HUES48 (cell line): ENCODE results near the gene FUOM.

ENCODE experiments used
- H3K27ac ChIP-seq: one replicate; pipeline ENCODE4 v1.7.0; 2013; ENCODE audit warnings: low read depth, low read length, inconsistent platforms
- H3K27me3 ChIP-seq: 2 replicates; pipeline ENCODE4 v1.6.1; 2013; ENCODE audit warnings: mild to moderate bottlenecking, low read length; ENCODE audit not compliant: control insufficient read depth, insufficient read depth
- H3K36me3 ChIP-seq: 2 replicates; pipeline ENCODE4 v1.6.1; 2013; ENCODE audit warnings: low read length; ENCODE audit not compliant: control insufficient read depth, insufficient read depth
- H3K4me1 ChIP-seq: 2 replicates; pipeline ENCODE4 v1.6.1; 2013; ENCODE audit warnings: mild to moderate bottlenecking, low read length; ENCODE audit not compliant: control insufficient read depth, insufficient read depth
- H3K4me3 ChIP-seq: 2 replicates; pipeline ENCODE4 v1.5.1; 2013; ENCODE audit warnings: mild to moderate bottlenecking, low read depth, low read length
- H3K9ac ChIP-seq: 2 replicates; pipeline ENCODE4 v1.6.1; 2013; ENCODE audit warnings: mild to moderate bottlenecking, low read depth, low read length, moderate library complexity
- H3K9me3 ChIP-seq: 2 replicates; pipeline ENCODE4 v1.6.1; 2013; ENCODE audit warnings: low read length; ENCODE audit not compliant: control insufficient read depth, insufficient read depth

FUOM gene

GRCh38 chr10:133347710-133348517 is 9.9 kb downstream of the FUOM start:
- H3K36me3 ChIP-seq, result no peaks in the 10 kb centered on the region
- H3K27ac ChIP-seq, result no peak overlapping the region
- H3K9me3 ChIP-seq, result no peaks in the 10 kb centered on the region
- no peak overlapping the region for H3K4me3 ChIP-seq
- no peaks in the 10 kb centered on the region; the same call in 1 of the 2 replicates for H3K4me1 ChIP-seq
- no peaks in the 10 kb centered on the region for H3K27me3 ChIP-seq
- H3K9ac ChIP-seq, result no peak overlapping the region

DNA sequence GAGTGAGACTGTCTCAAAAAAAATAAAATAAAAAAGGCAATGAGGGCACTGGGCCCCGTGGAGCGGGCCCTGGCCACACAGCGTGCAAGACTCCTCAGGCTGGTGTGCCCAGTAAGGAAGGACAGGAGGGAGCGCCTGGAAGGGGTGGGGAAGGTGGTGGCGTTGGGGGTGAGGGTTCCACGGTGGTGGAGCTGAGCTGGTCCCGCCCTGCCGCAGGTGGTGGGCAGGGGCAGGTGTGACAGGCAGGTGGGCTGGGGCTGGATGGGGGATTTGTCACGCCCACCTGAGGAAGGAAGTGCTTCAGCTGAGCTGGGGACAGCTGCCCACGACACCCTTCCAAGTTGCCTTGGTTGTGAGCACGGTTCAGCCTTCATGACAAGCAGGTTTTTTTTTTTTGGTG is 11.4 kb downstream of the FUOM start:
- H3K4me3 ChIP-seq, result no peak overlapping the region
- no peak overlapping the region for H3K9ac ChIP-seq
- H3K27ac ChIP-seq, result no peak overlapping the region
- no peaks in the 10 kb centered on the region; the same call in 1 of the 2 replicates for H3K4me1 ChIP-seq
- H3K36me3 ChIP-seq, result no peaks in the 10 kb centered on the region
- no peaks in the 10 kb centered on the region; the same call in 1 of the 2 replicates for H3K27me3 ChIP-seq
- no peaks in the 10 kb centered on the region for H3K9me3 ChIP-seq

DNA sequence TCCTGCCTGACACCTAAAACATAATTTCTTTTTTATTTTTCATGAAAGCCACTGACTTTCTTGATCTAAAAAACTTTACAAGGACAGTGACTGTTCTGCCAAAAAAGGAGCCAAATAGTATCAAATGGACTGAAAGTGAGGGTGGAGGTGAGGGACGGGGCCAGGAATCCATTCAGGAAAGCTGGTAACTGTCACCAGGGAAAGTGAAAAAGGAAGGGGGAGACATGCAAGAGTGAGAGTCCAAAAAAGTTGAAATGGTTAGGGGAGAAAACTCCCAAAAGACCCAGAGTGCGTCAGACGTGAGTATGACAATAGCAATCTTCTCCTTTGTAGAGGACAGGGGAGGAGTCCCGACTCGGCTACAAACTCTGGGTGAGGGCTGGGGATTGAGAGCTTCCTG is 13.6 kb downstream of the FUOM start:
- H3K27ac ChIP-seq, result no peak overlapping the region
- no peaks in the 10 kb centered on the region for H3K4me1 ChIP-seq
- H3K36me3 ChIP-seq, result no peaks in the 10 kb centered on the region
- H3K9ac ChIP-seq, result no peak overlapping the region
- H3K4me3 ChIP-seq, result no peak overlapping the region
- no peaks in the 10 kb centered on the region for H3K9me3 ChIP-seq
- no peaks in the 10 kb centered on the region; the same call in 1 of the 2 replicates for H3K27me3 ChIP-seq

GRCh38 chr10:133343558-133343957 is 14.3 kb downstream of the FUOM start:
- no peaks in the 10 kb centered on the region for H3K36me3 ChIP-seq
- no peak overlapping the region for H3K4me3 ChIP-seq
- no peaks in the 10 kb centered on the region for H3K9me3 ChIP-seq
- no peaks in the 10 kb centered on the region; the same call in 1 of the 2 replicates for H3K27me3 ChIP-seq
- H3K4me1 ChIP-seq, result no peaks in the 10 kb centered on the region
- no peak overlapping the region for H3K27ac ChIP-seq
- H3K9ac ChIP-seq, result no peak overlapping the region

DNA sequence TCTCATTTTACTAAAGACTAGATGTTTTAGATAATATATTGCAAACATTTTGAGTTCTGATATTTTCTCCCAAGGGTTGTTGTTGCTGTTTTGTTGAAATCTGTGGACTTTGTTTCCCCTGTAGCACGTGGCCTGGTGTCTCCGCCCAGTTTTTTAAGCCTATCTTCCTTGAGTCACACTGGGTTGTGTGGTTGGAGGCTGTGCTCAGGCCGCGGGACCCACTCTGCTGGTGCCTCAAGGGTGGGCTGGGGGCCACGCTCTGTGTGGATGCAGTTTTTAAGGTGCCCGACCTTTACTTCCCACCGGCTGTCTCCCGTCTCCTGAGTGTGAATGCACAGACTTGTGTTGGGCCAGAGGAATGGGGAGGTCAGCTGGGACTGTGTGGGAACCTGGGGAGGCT is 14.9 kb downstream of the FUOM start:
- Histone ChIP-seq H3K27me3 (no peaks in the 10 kb centered on the region; the same call in 1 of the 2 replicates), H3K4me3 (no peak overlapping the region), H3K9me3 (no peaks in the 10 kb centered on the region), H3K27ac (no peak overlapping the region), H3K9ac (no peak overlapping the region), H3K36me3 (no peaks in the 10 kb centered on the region), H3K4me1 (no peaks in the 10 kb centered on the region)

DNA sequence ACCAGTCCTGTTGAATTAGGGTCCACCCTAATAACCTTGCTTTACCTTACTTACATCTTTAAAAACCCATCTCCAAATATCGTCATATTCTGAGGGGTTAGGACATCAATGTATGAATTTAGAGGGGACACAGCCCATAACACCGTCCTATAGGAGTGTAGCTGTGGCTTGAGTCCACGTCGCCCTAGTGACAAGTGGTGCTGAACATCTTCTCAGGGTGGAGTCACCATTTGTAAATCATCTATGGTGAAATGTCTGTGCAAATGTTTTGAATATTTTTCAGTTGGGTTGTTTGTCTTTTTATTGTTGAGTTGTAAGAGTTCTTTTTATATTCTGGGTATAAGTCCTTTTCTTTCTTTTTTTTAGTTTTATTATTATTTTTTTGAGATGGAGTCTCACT is 15.8 kb downstream of the FUOM start:
- no peaks in the 10 kb centered on the region for H3K36me3 ChIP-seq
- no peak overlapping the region for H3K27ac ChIP-seq
- H3K4me3 ChIP-seq, result no peak overlapping the region
- no peaks in the 10 kb centered on the region for H3K9me3 ChIP-seq
- H3K4me1 ChIP-seq, result no peaks in the 10 kb centered on the region
- H3K27me3 ChIP-seq, result peaks cover 9% of the 10 kb centered on the region
- H3K9ac ChIP-seq, result no peak overlapping the region

GRCh38 chr10:133339708-133340380 is 18.0 kb downstream of the FUOM start:
- Histone ChIP-seq H3K36me3 (no peaks in the 10 kb centered on the region), H3K4me1 (no peaks in the 10 kb centered on the region), H3K9me3 (no peaks in the 10 kb centered on the region), H3K27ac (no peak overlapping the region), H3K9ac (no peak overlapping the region), H3K4me3 (no peak overlapping the region), H3K27me3 (peaks cover 30% of the 10 kb centered on the region)

DNA sequence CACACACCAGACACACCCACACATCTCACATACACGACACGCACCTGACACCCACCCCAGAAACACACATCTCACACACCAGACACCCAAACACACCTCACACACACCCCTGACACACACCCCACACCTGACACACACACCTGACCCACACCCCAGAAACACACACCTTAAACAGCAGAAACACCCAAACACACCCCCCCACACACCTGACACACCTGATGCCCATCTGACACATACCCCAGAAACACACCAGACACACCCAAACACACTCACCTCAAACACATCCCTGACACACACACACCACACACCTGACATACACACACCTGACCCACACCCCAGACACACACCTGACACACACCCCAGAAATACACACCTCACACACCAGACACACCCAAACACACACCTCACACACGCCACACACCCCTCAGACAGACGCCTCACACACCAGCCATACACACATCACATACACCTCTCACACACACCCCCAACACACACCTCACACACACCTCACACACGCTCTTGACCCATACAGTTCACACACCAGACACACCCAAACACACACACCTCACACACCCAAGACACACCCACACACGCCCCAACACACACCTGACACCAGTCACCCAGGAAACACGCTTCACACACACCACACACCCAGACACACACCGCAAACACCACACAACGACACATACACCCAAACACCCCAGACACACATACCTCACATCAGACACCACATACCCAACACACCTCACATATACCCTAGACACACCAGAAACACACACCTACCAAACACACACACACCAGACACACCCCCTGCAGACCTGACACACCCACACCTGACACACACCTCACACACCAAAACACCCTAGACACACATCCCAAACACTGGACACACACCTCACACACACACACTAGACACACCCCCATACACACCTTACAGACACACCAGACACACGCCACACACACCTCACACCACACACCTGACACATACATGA is 19.4 kb downstream of the FUOM start:
- Histone ChIP-seq H3K9me3 (no peaks in the 10 kb centered on the region), H3K9ac (no peak overlapping the region), H3K27me3 (peaks cover 43% of the 10 kb centered on the region), H3K4me3 (no peak overlapping the region), H3K4me1 (no peaks in the 10 kb centered on the region), H3K27ac (no peak overlapping the region), H3K36me3 (no peaks in the 10 kb centered on the region)

- H3K4me3 ChIP-seq, result no peak overlapping the region
- no peaks in the 10 kb centered on the region for H3K4me1 ChIP-seq
- H3K9me3 ChIP-seq, result no peaks in the 10 kb centered on the region
- H3K36me3 ChIP-seq, result no peaks in the 10 kb centered on the region
- peaks cover 52% of the 10 kb centered on the region for H3K27me3 ChIP-seq
- no peak overlapping the region for H3K27ac ChIP-seq
- no peak overlapping the region for H3K9ac ChIP-seq
These were observed 20.5 kb downstream of the FUOM start for GRCh38 chr10:133337370-133337725.

DNA sequence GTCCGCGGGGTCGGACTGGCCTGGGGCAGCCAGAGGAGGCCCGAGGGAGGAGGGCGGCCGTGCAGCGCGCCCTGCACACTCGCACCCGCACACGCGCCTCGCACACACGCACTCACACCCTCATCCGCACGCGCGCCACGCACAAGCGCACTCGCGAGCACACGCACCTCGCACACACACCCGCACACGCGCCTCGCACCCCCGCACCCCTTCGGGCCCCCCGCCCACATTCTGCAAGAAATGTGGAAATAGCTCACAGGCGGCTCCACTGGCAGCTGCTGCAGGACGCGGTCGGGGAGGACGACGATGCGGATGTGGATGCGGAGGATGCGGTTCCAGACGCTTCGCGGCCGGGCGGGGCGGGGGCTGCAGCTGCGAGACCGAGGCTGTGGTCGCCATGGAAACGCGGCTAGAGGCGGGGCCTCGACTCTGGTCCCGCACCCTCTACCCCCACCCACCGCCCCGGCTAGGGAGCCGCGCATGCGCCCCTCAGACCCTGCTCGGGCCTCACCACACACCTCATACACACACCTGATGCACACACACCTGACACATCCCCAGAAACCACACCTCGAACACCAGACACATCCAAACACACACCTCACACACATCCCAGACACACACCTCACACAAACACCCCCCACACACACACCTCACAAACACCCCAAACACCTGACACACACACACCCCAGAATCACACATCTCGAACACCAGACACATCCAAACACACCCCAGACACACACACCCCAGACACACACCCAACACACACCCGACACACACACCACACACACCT is 21.0 kb downstream of the FUOM start, which contains the start of gene CALY:
Gene CALY (minus strand): TSS at position 320 of the 793 bp plus-strand sequence. CDS start 7,907 bp downstream, outside the sequence.
- Histone ChIP-seq H3K27me3 (peaks cover 58% of the 10 kb centered on the region), H3K4me3 (no peak within 1 kb of the TSS), H3K4me1 (no peaks in the 10 kb centered on the region), H3K27ac (no peak within 1 kb of the TSS), H3K36me3 (no peaks in the 10 kb centered on the region), H3K9ac (no peak within 1 kb of the TSS), H3K9me3 (no peaks in the 10 kb centered on the region)
